ENCODE measurements around the gene CLASP2.
"Not testable (repeated sequence)": the region's sequence is repeated elsewhere in the genome, so short reads cannot be mapped to it uniquely, and the experiment has no call there.

CLASP2 gene

GRCh38 chr3:33682770-33683169 is 35.3 kb downstream of the CLASP2 start:
- DNase-seq: no peak

- DNase-seq: peak; percentile 5
Measured at GRCh38 chr3:33681667-33682066, 36.4 kb downstream of the CLASP2 start.

- DNase-seq: no peak
Measured at GRCh38 chr3:33678073-33678472, 40.0 kb downstream of the CLASP2 start.

GRCh38 chr3:33673436-33673835 is 44.6 kb downstream of the CLASP2 start:
- DNase-seq: not testable (repeated sequence)

GRCh38 chr3:33668618-33669017 is 49.4 kb downstream of the CLASP2 start:
- no peak for DNase-seq

- DNase-seq: no peak
Measured at GRCh38 chr3:33665294-33665693, 52.8 kb downstream of the CLASP2 start.

- DNase-seq: no peak
Measured at GRCh38 chr3:33664195-33664594, 53.9 kb downstream of the CLASP2 start.

- DNase-seq: no peak
Measured at GRCh38 chr3:33663042-33663441, 55.0 kb downstream of the CLASP2 start.

GRCh38 chr3:33659856-33660434 is 58.1 kb downstream of the CLASP2 start:
- DNase-seq: no peak

GRCh38 chr3:33658991-33659848 is 58.8 kb downstream of the CLASP2 start:
- DNase-seq: peak; percentile 50

- no peak for DNase-seq
Measured at GRCh38 chr3:33658621-33658990, 59.4 kb downstream of the CLASP2 start.

GRCh38 chr3:33658039-33658438 is 60.0 kb downstream of the CLASP2 start:
- DNase-seq: no peak

GRCh38 chr3:33652736-33653135 is 65.3 kb downstream of the CLASP2 start:
- DNase-seq: no peak

GRCh38 chr3:33651101-33651500 is 67.0 kb downstream of the CLASP2 start:
- not testable (repeated sequence) for DNase-seq

- no peak for DNase-seq
Measured at GRCh38 chr3:33650495-33650894, 67.6 kb downstream of the CLASP2 start.

- no peak for DNase-seq
Measured at GRCh38 chr3:33648793-33649192, 69.3 kb downstream of the CLASP2 start.

- no peak for DNase-seq
Measured at GRCh38 chr3:33646406-33646805, 71.6 kb downstream of the CLASP2 start.

GRCh38 chr3:33645060-33645647 is 72.9 kb downstream of the CLASP2 start:
- DNase-seq: peak; percentile 61

GRCh38 chr3:33644582-33644981 is 73.5 kb downstream of the CLASP2 start:
- no peak for DNase-seq

GRCh38 chr3:33642806-33643205 is 75.2 kb downstream of the CLASP2 start:
- no peak for DNase-seq

GRCh38 chr3:33639889-33640288 is 78.2 kb downstream of the CLASP2 start:
- no peak for DNase-seq

GRCh38 chr3:33637482-33637881 is 80.6 kb downstream of the CLASP2 start:
- no peak for DNase-seq

GRCh38 chr3:33636125-33636850 is 81.8 kb downstream of the CLASP2 start:
- DNase-seq: peak; percentile 59

- no peak for DNase-seq
Measured at GRCh38 chr3:33634262-33634661, 83.8 kb downstream of the CLASP2 start.
